ENCODE measurements around the gene MED12L.

DNA sequence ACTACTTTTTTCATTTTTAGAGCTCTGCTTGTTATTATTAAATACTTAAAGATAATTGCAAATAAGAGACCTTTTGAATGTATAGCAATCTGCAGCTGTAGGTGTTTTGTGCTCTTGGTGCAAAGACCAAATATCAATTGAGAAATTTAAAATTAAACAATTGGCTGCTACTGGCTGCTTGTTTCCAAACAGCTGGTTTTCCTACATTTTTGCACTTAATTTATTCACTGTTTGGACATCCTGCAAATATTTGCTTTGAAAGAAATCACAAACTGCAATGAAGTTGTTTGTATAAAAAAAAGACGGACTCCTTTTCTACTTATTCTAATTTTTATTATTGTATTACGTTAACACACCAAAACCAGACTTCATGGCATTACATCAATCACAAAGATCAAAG lies 35.6 kb downstream of the MED12L start:
- TF ChIP-seq, protein P1, sequence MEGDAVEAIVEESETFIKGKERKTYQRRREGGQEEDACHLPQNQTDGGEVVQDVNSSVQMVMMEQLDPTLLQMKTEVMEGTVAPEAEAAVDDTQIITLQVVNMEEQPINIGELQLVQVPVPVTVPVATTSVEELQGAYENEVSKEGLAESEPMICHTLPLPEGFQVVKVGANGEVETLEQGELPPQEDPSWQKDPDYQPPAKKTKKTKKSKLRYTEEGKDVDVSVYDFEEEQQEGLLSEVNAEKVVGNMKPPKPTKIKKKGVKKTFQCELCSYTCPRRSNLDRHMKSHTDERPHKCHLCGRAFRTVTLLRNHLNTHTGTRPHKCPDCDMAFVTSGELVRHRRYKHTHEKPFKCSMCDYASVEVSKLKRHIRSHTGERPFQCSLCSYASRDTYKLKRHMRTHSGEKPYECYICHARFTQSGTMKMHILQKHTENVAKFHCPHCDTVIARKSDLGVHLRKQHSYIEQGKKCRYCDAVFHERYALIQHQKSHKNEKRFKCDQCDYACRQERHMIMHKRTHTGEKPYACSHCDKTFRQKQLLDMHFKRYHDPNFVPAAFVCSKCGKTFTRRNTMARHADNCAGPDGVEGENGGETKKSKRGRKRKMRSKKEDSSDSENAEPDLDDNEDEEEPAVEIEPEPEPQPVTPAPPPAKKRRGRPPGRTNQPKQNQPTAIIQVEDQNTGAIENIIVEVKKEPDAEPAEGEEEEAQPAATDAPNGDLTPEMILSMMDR (conservative IDR thresholded peaks at IDR 0.05; ENCODE audit: low read length) = no peak
- TF ChIP-seq EZH2phosphoT487 (IDR thresholded peaks at IDR 0.05; ENCODE audit: borderline replicate concordance, low read depth, low read length) = no peak

All from OCI-LY7 (cell line).